Mucosa of descending colon (tissue), 3 donors: ENCODE data around the gene PAPLN. TPM values are rescaled to one million over a fixed set of nuclear protein-coding genes. Genes with fewer than 3 reads are reported as not detected.

ENCODE experiments used
- ATAC-seq: fragments of 200-7000 bp; cut with Tn5 transposase; one replicate; pipeline ENCODE4 v1.9.1; 2020; ENCODE audit warnings: mild to moderate bottlenecking, moderate library complexity
- DNase-seq, 3 donors: peaks; one replicate each; pipeline ENCODE4 v3.0.0-alpha.2; 2020
- H3K36me3 ChIP-seq: fragments of 200-600 bp; one replicate; pipeline ENCODE4 v1.8.0; 2021; ENCODE audit warnings: low read depth, mild to moderate bottlenecking
- H3K4me1 ChIP-seq: fragments of 200-600 bp; one replicate; pipeline ENCODE4 v1.8.0; 2021; ENCODE audit warnings: low read depth, mild to moderate bottlenecking
- H3K4me3 ChIP-seq: fragments of 200-600 bp; one replicate; pipeline ENCODE4 v1.8.0; 2021; ENCODE audit warnings: mild to moderate bottlenecking
- H3K9me3 ChIP-seq: fragments of 200-600 bp; one replicate; pipeline ENCODE4 v1.8.0; 2021; ENCODE audit warnings: mild to moderate bottlenecking
- intact Hi-C, 2 donors: fragments of 100-400 bp; cut with DNase I in 1 of 2; cut with micrococcal nuclease in 1 of 2; formaldehyde crosslinking; loops; one replicate each; pipeline versions ENCODE4 v1.11.0 to v1.11.1; 2022; cut with DNase I, micrococcal nuclease
- total RNA-seq, 3 donors: library from RNA; stranded (reverse); fragmentation: NEBNext Ultra II Directional in 2 of 3; extraction: Animal tissue kit (Norgen Biotek cat#: 25700) in 2 of 3; gene quantifications; one replicate each; pipeline versions ENCODE4 v1.2.1 to v1.2.4, GENCODE V29; 2021 to 2023
- TF ChIP-seq, protein P1 (sequence below): fragments of 200-600 bp; IDR thresholded peaks from one replicate; pipeline ENCODE4 v1.8.0; 2022; ENCODE audit warnings: antibody characterized with exemption, mild to moderate bottlenecking
- donor health status: DM: no; HTN: no; CAD: no; lungs with moderate emphysema.
- donor health status: DM: no; HTN: no; CAD: no.
- donor health status: DM: no; HTN: yes; CAD: no.

Gene PAPLN
- total RNA-seq, 3 donors from 2014 or later: 4.9 to 22.5 (median 5.6) TPM

DNA sequence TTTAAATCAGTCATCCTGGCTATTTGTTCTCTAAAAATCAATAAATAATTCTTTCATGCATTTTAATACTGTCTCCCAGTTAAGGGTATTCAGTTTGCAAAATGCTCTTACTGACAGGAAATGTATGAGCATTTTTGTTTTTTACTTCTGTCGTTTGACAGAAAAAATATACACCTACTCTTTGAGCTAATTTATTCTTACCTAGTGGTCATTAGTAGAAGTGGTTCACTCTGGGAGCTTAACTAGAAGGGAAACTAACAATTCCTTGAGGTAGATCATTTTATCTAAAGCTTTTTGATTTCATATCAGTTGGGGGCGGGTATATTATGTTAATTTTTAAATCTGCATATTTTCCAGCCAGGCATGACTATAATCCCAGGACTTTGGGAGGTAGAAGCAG is 33.8 kb upstream of the PAPLN start:
- TF ChIP-seq, protein P1, sequence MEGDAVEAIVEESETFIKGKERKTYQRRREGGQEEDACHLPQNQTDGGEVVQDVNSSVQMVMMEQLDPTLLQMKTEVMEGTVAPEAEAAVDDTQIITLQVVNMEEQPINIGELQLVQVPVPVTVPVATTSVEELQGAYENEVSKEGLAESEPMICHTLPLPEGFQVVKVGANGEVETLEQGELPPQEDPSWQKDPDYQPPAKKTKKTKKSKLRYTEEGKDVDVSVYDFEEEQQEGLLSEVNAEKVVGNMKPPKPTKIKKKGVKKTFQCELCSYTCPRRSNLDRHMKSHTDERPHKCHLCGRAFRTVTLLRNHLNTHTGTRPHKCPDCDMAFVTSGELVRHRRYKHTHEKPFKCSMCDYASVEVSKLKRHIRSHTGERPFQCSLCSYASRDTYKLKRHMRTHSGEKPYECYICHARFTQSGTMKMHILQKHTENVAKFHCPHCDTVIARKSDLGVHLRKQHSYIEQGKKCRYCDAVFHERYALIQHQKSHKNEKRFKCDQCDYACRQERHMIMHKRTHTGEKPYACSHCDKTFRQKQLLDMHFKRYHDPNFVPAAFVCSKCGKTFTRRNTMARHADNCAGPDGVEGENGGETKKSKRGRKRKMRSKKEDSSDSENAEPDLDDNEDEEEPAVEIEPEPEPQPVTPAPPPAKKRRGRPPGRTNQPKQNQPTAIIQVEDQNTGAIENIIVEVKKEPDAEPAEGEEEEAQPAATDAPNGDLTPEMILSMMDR: no peak
- intact Hi-C loops: no loop called here
- no peaks in the 10 kb centered on the region for H3K4me1 ChIP-seq
- H3K36me3 ChIP-seq: peaks cover 12% of the 10 kb centered on the region
- DNase-seq (no peak), ATAC-seq (no peak)
- no peak overlapping the region for H3K4me3 ChIP-seq
- no peaks in the 10 kb centered on the region for H3K9me3 ChIP-seq

DNA sequence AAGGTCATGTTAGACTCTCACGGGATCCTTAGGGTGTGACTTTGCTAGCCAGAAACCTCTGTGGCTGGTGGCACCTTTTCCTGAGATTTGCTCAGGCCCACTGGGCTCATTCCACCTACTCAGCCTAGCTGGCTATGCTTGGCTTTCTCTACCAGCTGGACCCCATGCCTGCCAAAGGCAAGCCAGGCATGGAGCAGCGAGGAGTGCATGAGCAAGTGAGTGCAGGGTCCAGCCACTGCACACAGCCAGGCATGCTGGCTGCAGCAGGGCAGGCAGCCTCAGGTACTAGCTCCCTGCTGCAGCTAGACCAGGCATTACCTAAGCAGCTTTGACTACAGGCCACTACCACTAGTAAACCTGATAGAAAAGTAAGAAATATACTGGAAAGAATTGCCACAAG is 29.7 kb upstream of the PAPLN start:
- Histone ChIP-seq H3K9me3 (no peaks in the 10 kb centered on the region), H3K4me3 (no peak overlapping the region), H3K36me3 (peaks cover 9% of the 10 kb centered on the region), H3K4me1 (no peaks in the 10 kb centered on the region)
- TF ChIP-seq, protein P1: no peak
- no peak for DNase-seq
- intact Hi-C loops: no loop called here
- no peak for ATAC-seq

DNA sequence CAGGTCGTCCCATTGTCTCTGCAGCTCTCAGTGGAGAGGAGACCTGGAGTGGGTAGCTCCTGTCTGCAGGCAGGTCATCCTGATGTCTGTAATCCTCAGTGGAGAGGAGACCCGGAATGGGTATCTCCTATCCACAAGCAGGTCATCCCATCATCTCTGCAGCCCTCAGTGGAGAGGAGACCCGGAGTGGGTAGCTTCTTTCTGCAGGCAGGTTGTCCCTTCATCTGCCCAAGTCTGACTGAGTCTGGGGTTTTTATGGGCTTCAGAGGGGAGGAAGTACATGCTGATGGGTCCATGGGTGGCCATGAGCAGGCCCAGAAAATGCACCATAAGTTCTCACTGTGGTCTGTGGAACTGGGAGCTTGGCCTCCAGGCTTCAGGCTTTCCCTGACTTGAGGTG is 28.9 kb upstream of the PAPLN start:
- intact Hi-C loops: no loop called here
- TF ChIP-seq, protein P1: no peak
- H3K9me3 ChIP-seq: no peaks in the 10 kb centered on the region
- H3K4me3 ChIP-seq: no peak overlapping the region
- ATAC-seq (no peak), DNase-seq (no peak)
- H3K4me1 ChIP-seq: no peaks in the 10 kb centered on the region
- H3K36me3 ChIP-seq: peaks cover 15% of the 10 kb centered on the region

DNA sequence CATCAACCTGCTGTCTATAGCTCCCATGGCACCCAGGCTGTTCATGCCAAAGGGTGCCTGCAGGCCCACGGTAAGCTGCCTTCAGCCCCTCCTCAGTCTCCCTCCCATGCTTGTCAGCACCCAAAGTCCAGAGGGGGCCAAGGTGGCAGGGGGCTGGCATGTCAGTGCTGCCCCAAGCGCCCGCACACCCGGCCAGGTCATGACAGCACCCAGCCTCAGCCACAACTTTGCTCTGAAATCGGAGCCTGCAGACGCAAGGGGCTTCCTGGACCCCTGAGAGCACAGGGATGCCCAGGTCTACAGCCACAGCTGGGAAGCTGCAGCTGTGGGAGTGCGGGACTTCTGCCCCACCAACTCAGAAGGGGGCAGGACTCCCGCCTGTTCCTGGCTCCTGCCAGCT is 28.5 kb upstream of the PAPLN start:
- intact Hi-C loops: no loop called here
- Histone ChIP-seq H3K4me3 (no peak overlapping the region), H3K9me3 (no peaks in the 10 kb centered on the region), H3K36me3 (peaks cover 17% of the 10 kb centered on the region), H3K4me1 (no peaks in the 10 kb centered on the region)
- ATAC-seq (no peak), DNase-seq (no peak)
- TF ChIP-seq, protein P1: no peak

DNA sequence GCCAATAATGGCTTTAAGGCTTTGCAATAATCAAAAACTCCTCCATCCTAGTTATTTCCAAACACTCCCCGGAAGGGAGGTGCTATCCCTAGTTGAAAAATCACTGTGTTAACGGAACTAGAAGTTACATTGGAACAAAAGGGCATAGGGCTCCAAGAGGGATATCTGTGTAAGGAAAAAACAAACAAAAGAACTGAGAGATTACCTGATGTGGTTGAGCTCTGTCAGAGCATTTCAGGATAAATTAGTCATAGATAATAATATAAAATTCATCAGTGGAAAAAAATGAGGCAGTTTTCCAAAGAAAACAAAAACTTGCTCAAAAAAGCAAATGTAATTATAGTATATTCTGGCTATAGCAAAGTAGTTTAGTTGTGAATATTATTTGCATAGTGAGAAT is 27.4 kb upstream of the PAPLN start:
- Histone ChIP-seq H3K4me1 (no peaks in the 10 kb centered on the region), H3K36me3 (peaks cover 17% of the 10 kb centered on the region), H3K4me3 (no peak overlapping the region), H3K9me3 (no peaks in the 10 kb centered on the region)
- TF ChIP-seq, protein P1: no peak
- ATAC-seq (no peak), DNase-seq (no peak)
- intact Hi-C loops: no loop called here
